ENCODE measurements around the gene FAM124A. TPM values are rescaled to one million over a fixed set of nuclear protein-coding genes. Genes with fewer than 3 reads are reported as not detected.

The FAM124A gene
- total and polyA plus RNA-seq, 2 donors (not counting 3 experiments of a cell fraction or from before 2014, with no cell fraction given), result 3.8 to 9.9 TPM

DNA sequence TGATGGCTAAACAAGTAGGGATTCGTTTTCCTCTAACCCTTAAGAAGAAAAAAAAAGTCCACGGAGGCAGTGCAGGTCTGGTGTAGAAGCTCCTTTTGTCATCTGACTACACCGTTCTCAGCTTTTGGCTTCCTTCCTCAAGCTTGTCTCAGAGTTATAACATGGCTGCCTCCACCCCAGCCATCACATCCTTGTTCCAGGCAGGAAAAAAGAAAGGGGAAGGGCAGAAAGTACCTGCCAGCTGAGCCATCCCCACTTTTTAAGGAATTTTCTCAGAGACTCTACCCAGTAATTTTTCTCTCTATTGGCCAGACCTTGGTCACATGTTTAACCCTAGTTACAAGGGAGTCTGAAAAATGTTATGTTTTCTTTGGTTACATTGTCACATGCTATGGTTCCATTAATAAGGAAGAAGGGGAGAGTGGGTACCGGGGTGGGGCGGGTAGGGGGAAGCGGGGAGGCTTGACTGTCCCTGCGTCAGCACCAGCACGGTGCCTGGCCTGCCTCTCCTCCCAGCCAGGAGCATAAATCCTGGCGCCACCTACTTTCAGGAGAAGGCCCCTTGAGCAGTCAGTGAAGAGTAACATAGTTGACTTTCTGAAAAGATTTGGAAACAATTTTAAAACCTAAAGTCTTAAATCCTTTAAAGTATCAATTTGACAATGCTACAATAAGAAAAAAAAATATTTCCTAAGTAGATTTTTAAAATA is 11.1 kb downstream of the FAM124A start:
- ChIA-PET CTCF (no interaction called here), POLR2A (no interaction called here)
- DNase-seq (ENCODE audit: low read depth, low spot score), result no peak
- Histone ChIP-seq H4K20me1 (replicated peaks; ENCODE audit: control insufficient read depth, extremely low read depth, insufficient read depth, low read length) (no peaks in the 10 kb centered on the region), H3K9me1 (replicated peaks; ENCODE audit: control insufficient read depth, extremely low read depth, insufficient read depth, low read length) (no peaks in the 10 kb centered on the region), H2AFZ (ENCODE audit: low read depth, low read length) (no peak overlapping the region), H3K4me1 (ENCODE audit: control insufficient read depth, extremely low read depth, insufficient read depth, low read length) (peaks cover 31% of the 10 kb centered on the region), H3K27me3 (ENCODE audit: control insufficient read depth in 2 of 2, insufficient read depth in 2 of 2, low read length in 2 of 2) (no peaks in the 10 kb centered on the region), H3K36me3 (ENCODE audit: control insufficient read depth in 2 of 2, extremely low read depth in 1 of 2, insufficient read depth in 2 of 2, low read length in 2 of 2) (no peaks in the 10 kb centered on the region), H3K9ac (replicated peaks; ENCODE audit: extremely low read depth, insufficient read depth, low read length) (no peak overlapping the region), H3K4me3 (replicated peaks in 1 of 3; ENCODE audit: insufficient read depth in 1 of 3, low read depth in 1 of 3, low read length in 3 of 3) (no peak overlapping the region), H3K79me2 (ENCODE audit: control insufficient read depth, insufficient read depth, low read length) (no peaks in the 10 kb centered on the region), H3K4me2 (ENCODE audit: insufficient read depth, low read length) (no peak overlapping the region), H3K27ac (ENCODE audit: insufficient read depth, low read depth, low read length) (no peak overlapping the region), H3K9me3 (replicated peaks; ENCODE audit: control insufficient read depth, insufficient read depth, low read length) (no peaks in the 10 kb centered on the region)
- no peak for TF ChIP-seq FOS (IDR thresholded peaks at IDR 0.05; ENCODE audit: borderline replicate concordance, insufficient read depth, low read length)
- no peak for TF ChIP-seq MYC (IDR thresholded peaks at IDR 0.05; ENCODE audit: low read depth, low read length)
- no peak for TF ChIP-seq POLR2AphosphoS5 (IDR thresholded peaks at IDR 0.05; ENCODE audit: insufficient read depth, low read depth, low read length)
- TF ChIP-seq GATA2 (IDR thresholded peaks at IDR 0.05; ENCODE audit: insufficient read depth, insufficient read length, low read depth, low read length), result no peak
- no peak for TF ChIP-seq JUN (IDR thresholded peaks at IDR 0.05; ENCODE audit: borderline replicate concordance, insufficient read depth, insufficient read length, low read depth)
- TF ChIP-seq, protein P1, sequence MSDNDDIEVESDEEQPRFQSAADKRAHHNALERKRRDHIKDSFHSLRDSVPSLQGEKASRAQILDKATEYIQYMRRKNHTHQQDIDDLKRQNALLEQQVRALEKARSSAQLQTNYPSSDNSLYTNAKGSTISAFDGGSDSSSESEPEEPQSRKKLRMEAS (IDR thresholded peaks at IDR 0.05; ENCODE audit: insufficient read depth, insufficient read length), result no peak
- no peak for TF ChIP-seq POLR2A (IDR thresholded peaks at IDR 0.05; ENCODE audit: low read depth, low read length)
- no peak for TF ChIP-seq EZH2 (IDR thresholded peaks at IDR 0.05; ENCODE audit: borderline replicate concordance, low read depth, low read length, severe bottlenecking)
- dilution Hi-C loops (cut with MboI; ENCODE audit: extremely low pct_ligation_motif_present, low sequenced_read_pairs), result no loop called here
- no TSS peak for BruUV-seq (replicated peaks)
- FAIRE-seq, result no peak
- intact Hi-C loops (cut with micrococcal nuclease), result no loop called here

Measured in endothelial cell of umbilical vein (primary cell).